Neural cell (in vitro differentiated cells): ENCODE data around the gene RNF8. TPM values are rescaled to one million over a fixed set of nuclear protein-coding genes. Genes with fewer than 3 reads are reported as not detected.

Experiments
- H2AFZ ChIP-seq: fragments of 200-600, 300-800 bp; sonication (generic), shearing (Covaris generic); 2 replicates; pipeline ENCODE4 v1.6.0; 2014; ENCODE audit warnings: low read depth, mild to moderate bottlenecking, antibody characterized with exemption, low read length, moderate library complexity
- H3F3A ChIP-seq: fragments of 200-600 bp; shearing (Covaris generic); 2 replicates; pipeline ENCODE4 v1.6.1; 2016; ENCODE audit warnings: mild to moderate bottlenecking, moderate library complexity, mixed read lengths, antibody characterized with exemption, low read length; ENCODE audit not compliant: insufficient read depth, poor library complexity, severe bottlenecking
- H3K27ac ChIP-seq: fragments of 200-600, 300-800 bp; sonication (generic), shearing (Covaris generic); 2 replicates; pipeline ENCODE4 v1.5.1; 2014; ENCODE audit warnings: mild to moderate bottlenecking, low read length, moderate library complexity
- H3K27me3 ChIP-seq: fragments of 300-800, 200-600 bp; sonication (generic), shearing (Covaris generic); 2 replicates; pipeline ENCODE4 v1.6.0; 2014; ENCODE audit warnings: mild to moderate bottlenecking, low read depth, low read length, moderate library complexity; ENCODE audit not compliant: insufficient read depth
- H3K36me3 ChIP-seq: fragments of 300-800, 200-600 bp; sonication (generic), shearing (Covaris generic); 2 replicates; pipeline ENCODE4 v1.5.1; 2014; ENCODE audit warnings: mild to moderate bottlenecking, antibody characterized with exemption, low read length, moderate library complexity; ENCODE audit not compliant: insufficient read depth
- H3K4me2 ChIP-seq: fragments of 300-800, 200-600 bp; sonication (generic), shearing (Covaris generic); 2 replicates; pipeline ENCODE4 v1.6.0; 2014; ENCODE audit warnings: mild to moderate bottlenecking, low read length
- H3K4me3 ChIP-seq: fragments of 300-800, 200-600 bp; sonication (generic), shearing (Covaris generic); 2 replicates; pipeline ENCODE4 v1.5.1; 2014; ENCODE audit warnings: mild to moderate bottlenecking, low read length, moderate library complexity
- H3K79me2 ChIP-seq: fragments of 200-600 bp; shearing (Covaris generic); replicated peaks from 2 replicates; pipeline ENCODE4 v1.6.0; 2014; ENCODE audit warnings: mild to moderate bottlenecking, low read length, moderate library complexity; ENCODE audit not compliant: insufficient read depth
- H3K9ac ChIP-seq: fragments of 300-800, 200-600 bp; sonication (generic), shearing (Covaris generic); 2 replicates; pipeline ENCODE4 v1.6.1; 2016; ENCODE audit warnings: mild to moderate bottlenecking, low read length, mixed read lengths
- H3K9me2 ChIP-seq: fragments of 200-600 bp; shearing (Covaris generic); 2 replicates; pipeline ENCODE4 v1.6.1; 2016; ENCODE audit warnings: mild to moderate bottlenecking, low read length, mixed read lengths; ENCODE audit not compliant: insufficient read depth
- H3K9me3 ChIP-seq: fragments of 200-600, 300-800 bp; sonication (generic), shearing (Covaris generic); 2 replicates; pipeline ENCODE4 v1.6.1; 2016; ENCODE audit warnings: mild to moderate bottlenecking, mixed run types, low read length, moderate library complexity, mixed read lengths
- H4K20me1 ChIP-seq: fragments of 200-600 bp; shearing (Covaris generic); 2 replicates; pipeline ENCODE4 v1.6.1; 2016; ENCODE audit warnings: mild to moderate bottlenecking, mixed run types; ENCODE audit not compliant: insufficient read depth
- EP300 ChIP-seq: fragments of 450-650 bp; conservative IDR thresholded peaks from 2 replicates; pipeline ENCODE4 v1.6.1; 2014; ENCODE audit warnings: antibody characterized with exemption, mild to moderate bottlenecking, moderate library complexity; ENCODE audit not compliant: poor library complexity, severe bottlenecking
- EZH2 ChIP-seq: fragments of 200-600, 300-800 bp; shearing (Covaris generic), sonication (generic); IDR thresholded peaks from 2 replicates; pipeline ENCODE4 v1.6.1; 2014; ENCODE audit warnings: antibody characterized with exemption, low read length, borderline replicate concordance, mild to moderate bottlenecking; ENCODE audit not compliant: insufficient read depth, poor library complexity, severe bottlenecking
- MXI1 ChIP-seq: fragments of 450-650 bp; conservative IDR thresholded peaks from 2 replicates; pipeline ENCODE4 v1.6.1; 2014; ENCODE audit warnings: antibody characterized with exemption, mild to moderate bottlenecking; ENCODE audit not compliant: poor library complexity, severe bottlenecking
- POLR2AphosphoS5 ChIP-seq: IDR thresholded peaks from 2 replicates; pipeline ENCODE4 v1.6.1; 2012
- RAD21 ChIP-seq: fragments of 450-650 bp; conservative IDR thresholded peaks from 2 replicates; pipeline ENCODE4 v1.6.1; 2014; ENCODE audit warnings: antibody characterized with exemption, mild to moderate bottlenecking, moderate library complexity
- REST ChIP-seq: IDR thresholded peaks from 2 replicates; pipeline ENCODE4 v1.6.1; 2012; ENCODE audit warnings: borderline replicate concordance
- SMC3 ChIP-seq: fragments of 450-650 bp; conservative IDR thresholded peaks from 2 replicates; pipeline ENCODE4 v1.6.1; 2014; ENCODE audit warnings: antibody characterized with exemption, mild to moderate bottlenecking, moderate library complexity; ENCODE audit not compliant: poor library complexity
- TAF1 ChIP-seq: IDR thresholded peaks from 2 replicates; pipeline ENCODE4 v1.6.1; 2012; ENCODE audit warnings: low read depth
- polyA plus RNA-seq: library from polyadenylated mRNA; depleted of rRNA; stranded (reverse); fragments of >200 nt; gene quantifications from 2 replicates; pipeline ENCODE4 v1.2.3, GENCODE V29; 2014
- TF ChIP-seq, protein P1 (sequence below): fragments of 450-650 bp; IDR thresholded peaks from 2 replicates; pipeline ENCODE4 v1.5.1; 2014; ENCODE audit warnings: antibody characterized with exemption, mild to moderate bottlenecking, moderate library complexity; ENCODE audit not compliant: poor library complexity, severe bottlenecking

Gene RNF8
- polyA plus RNA-seq, 1 donor from 2014 or later: 54.0 TPM

DNA sequence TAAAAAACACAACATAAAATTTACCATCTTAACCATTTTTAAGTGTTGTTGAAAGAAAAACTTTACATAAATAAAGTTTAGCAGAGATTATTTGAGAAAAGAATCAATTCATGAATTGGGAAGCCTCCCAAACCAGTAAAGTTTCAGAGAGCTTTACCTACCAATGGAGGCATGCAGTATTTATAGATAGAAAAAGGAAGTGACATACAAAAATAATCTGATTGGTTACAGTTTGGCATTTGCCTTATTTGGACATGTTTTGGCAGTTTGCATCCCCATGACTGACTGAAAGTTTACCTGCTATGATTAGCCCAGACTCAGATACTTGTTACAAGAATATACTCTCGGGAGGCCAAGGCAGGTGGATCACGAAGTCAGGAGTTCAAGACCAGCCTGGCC lies 75.6 kb downstream of the RNF8 start:
- Histone ChIP-seq H3K36me3 (no peaks in the 10 kb centered on the region), H3K4me3 (no peak overlapping the region), H2AFZ (no peak overlapping the region), H3K27me3 (no peaks in the 10 kb centered on the region), H3K9me2 (no peaks in the 10 kb centered on the region), H3K9me3 (peaks cover 2% of the 10 kb centered on the region), H3K9ac (no peak overlapping the region), H3K27ac (no peak overlapping the region), H3K4me2 (no peak overlapping the region), H4K20me1 (no peaks in the 10 kb centered on the region), H3K79me2 (peaks cover 9% of the 10 kb centered on the region), H3F3A (no peaks in the 10 kb centered on the region)
- TF ChIP-seq, protein P1, sequence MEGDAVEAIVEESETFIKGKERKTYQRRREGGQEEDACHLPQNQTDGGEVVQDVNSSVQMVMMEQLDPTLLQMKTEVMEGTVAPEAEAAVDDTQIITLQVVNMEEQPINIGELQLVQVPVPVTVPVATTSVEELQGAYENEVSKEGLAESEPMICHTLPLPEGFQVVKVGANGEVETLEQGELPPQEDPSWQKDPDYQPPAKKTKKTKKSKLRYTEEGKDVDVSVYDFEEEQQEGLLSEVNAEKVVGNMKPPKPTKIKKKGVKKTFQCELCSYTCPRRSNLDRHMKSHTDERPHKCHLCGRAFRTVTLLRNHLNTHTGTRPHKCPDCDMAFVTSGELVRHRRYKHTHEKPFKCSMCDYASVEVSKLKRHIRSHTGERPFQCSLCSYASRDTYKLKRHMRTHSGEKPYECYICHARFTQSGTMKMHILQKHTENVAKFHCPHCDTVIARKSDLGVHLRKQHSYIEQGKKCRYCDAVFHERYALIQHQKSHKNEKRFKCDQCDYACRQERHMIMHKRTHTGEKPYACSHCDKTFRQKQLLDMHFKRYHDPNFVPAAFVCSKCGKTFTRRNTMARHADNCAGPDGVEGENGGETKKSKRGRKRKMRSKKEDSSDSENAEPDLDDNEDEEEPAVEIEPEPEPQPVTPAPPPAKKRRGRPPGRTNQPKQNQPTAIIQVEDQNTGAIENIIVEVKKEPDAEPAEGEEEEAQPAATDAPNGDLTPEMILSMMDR: no peak
- TF ChIP-seq RAD21 (no peak), REST (no peak), TAF1 (no peak), SMC3 (no peak), MXI1 (no peak), EP300 (no peak), POLR2AphosphoS5 (no peak), EZH2 (no peak)

DNA sequence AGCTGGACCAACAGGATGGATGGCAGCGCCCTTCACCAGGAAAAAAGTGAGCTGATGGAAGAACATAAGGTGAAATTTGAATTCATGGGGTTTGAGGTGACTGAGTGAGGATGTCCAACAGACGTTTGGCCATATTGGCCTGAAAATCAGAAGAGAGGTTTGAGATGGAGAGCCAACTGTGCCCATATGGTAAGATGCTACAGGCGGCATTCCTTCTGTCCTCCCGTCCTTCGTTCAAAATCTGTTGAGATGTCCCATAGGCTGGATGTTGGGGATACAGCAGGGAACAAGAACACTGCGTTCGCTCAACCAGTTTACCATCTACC lies 78.8 kb downstream of the RNF8 start:
- Histone ChIP-seq H3K79me2 (peaks cover 18% of the 10 kb centered on the region), H4K20me1 (no peaks in the 10 kb centered on the region), H3K36me3 (peaks cover 7% of the 10 kb centered on the region), H3K27ac (peak overlapping the region; percentile 74), H3K9ac (peak overlapping the region; percentile 91), H3K4me2 (peak overlapping the region; percentile 77), H2AFZ (peak overlapping the region; percentile 96), H3K9me3 (no peaks in the 10 kb centered on the region), H3K27me3 (no peaks in the 10 kb centered on the region), H3F3A (no peaks in the 10 kb centered on the region), H3K9me2 (no peaks in the 10 kb centered on the region), H3K4me3 (peak overlapping the region; percentile 88)
- TF ChIP-seq MXI1: no peak
